ENCODE results near the gene PEDS1.

GRCh38 chr20:50138479-50139393 lies 14.8 kb downstream of the PEDS1 start:
- no peak for TF ChIP-seq TAF1 (IDR thresholded peaks at IDR 0.05; ENCODE audit: borderline replicate concordance, low read depth, low read length)
- no peak for TF ChIP-seq POLR2A (IDR thresholded peaks at IDR 0.05; ENCODE audit: low read depth, low read length)
